ENCODE measurements around the gene STAT3. TPM values are rescaled to one million over a fixed set of nuclear protein-coding genes. Genes with fewer than 3 reads are reported as not detected.

Gene STAT3
- total and polyA plus RNA-seq, 2 of the 13 experiments (the other 11 are each of a cell fraction or from before 2014, with no cell fraction given) = 61.8 to 62.4 TPM

DNA sequence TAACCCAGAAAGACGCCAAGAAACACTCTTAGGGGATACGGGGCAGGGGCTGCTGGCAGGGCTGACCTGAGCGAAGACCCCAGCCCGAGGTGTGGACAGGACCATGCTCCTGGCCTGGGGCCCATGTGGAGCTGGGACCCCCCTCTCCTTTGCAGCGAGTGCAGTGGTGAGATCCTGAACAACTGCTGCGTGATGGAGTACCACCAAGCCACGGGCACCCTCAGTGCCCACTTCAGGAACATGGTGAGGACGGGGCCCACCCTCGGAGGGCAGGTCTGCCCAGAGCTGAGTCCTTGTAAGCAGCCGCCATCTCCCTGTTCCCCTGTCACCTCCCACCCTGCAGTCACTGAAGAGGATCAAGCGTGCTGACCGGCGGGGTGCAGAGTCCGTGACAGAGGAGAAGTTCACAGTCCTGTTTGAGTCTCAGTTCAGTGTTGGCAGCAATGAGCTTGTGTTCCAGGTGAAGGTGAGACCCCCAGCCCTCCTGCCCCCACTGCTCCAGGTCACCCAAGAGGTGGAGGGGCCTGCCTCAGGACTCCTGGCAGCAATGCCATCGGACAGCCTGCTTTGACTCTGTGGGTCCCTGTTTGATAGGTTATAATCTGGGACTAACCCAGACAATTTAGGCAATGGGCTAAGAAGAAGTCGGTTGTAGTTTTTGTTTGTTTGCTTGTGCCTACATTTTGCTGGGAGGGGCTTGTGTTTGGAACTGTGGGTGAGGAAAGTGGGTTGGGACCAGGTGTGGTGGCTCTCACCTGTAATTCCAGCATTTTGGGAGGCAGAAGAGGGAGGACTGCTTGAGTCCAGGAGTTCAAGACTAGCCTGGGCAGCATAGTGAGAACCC lies 83.8 kb downstream of the STAT3 start (continued):
- TF ChIP-seq, protein P1, sequence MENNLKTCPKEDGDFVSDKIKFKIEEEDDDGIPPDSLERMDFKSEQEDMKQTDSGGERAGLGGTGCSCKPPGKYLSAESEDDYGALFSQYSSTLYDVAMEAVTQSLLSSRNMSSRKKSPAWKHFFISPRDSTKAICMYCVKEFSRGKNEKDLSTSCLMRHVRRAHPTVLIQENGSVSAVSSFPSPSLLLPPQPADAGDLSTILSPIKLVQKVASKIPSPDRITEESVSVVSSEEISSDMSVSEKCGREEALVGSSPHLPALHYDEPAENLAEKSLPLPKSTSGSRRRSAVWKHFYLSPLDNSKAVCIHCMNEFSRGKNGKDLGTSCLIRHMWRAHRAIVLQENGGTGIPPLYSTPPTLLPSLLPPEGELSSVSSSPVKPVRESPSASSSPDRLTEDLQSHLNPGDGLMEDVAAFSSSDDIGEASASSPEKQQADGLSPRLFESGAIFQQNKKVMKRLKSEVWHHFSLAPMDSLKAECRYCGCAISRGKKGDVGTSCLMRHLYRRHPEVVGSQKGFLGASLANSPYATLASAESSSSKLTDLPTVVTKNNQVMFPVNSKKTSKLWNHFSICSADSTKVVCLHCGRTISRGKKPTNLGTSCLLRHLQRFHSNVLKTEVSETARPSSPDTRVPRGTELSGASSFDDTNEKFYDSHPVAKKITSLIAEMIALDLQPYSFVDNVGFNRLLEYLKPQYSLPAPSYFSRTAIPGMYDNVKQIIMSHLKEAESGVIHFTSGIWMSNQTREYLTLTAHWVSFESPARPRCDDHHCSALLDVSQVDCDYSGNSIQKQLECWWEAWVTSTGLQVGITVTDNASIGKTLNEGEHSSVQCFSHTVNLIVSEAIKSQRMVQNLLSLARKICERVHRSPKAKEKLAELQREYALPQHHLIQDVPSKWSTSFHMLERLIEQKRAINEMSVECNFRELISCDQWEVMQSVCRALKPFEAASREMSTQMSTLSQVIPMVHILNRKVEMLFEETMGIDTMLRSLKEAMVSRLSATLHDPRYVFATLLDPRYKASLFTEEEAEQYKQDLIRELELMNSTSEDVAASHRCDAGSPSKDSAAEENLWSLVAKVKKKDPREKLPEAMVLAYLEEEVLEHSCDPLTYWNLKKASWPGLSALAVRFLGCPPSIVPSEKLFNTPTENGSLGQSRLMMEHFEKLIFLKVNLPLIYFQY (CRISPR knock-in tag; IDR thresholded peaks at IDR 0.05; ENCODE audit: borderline replicate concordance) = no peak
- TF ChIP-seq RFXAP (CRISPR knock-in tag; IDR thresholded peaks at IDR 0.05; ENCODE audit: borderline replicate concordance) (peak; percentile 65; the same call in 1 of the 2 replicates), LCORL (IDR thresholded peaks at IDR 0.05) (no peak), LCORL (CRISPR knock-in tag; IDR thresholded peaks at IDR 0.05) (peak; percentile 64), TFE3 (CRISPR knock-in tag; IDR thresholded peaks at IDR 0.05) (no peak), NONO (IDR thresholded peaks at IDR 0.05) (no peak), NONO (CRISPR knock-in tag; conservative IDR thresholded peaks at IDR 0.05) (peak; percentile 42; the same call in 1 of the 2 replicates), FOXA3 (CRISPR knock-in tag; IDR thresholded peaks at IDR 0.05) (peak; percentile 13; the same call in 1 of the 2 replicates), IKZF4 (CRISPR knock-in tag; IDR thresholded peaks at IDR 0.05; ENCODE audit: borderline replicate concordance, low read depth, not compliant biosample characterization) (peak; percentile 46), ZNF24 (IDR thresholded peaks at IDR 0.05) (no peak), ZNF567 (CRISPR knock-in tag; IDR thresholded peaks at IDR 0.05; ENCODE audit: borderline replicate concordance) (no peak), ZNF800 (CRISPR knock-in tag; IDR thresholded peaks at IDR 0.05) (0 out of 2 replicates have a peak, but pooled peaks have one; percentile 27), REPIN1 (CRISPR knock-in tag; IDR thresholded peaks at IDR 0.05; ENCODE audit: borderline replicate concordance, low read depth) (peak; percentile 56; the same call in 1 of the 2 replicates), ZNF264 (CRISPR knock-in tag; IDR thresholded peaks at IDR 0.05) (peak; percentile 63; the same call in 1 of the 2 replicates), ZNF710 (CRISPR knock-in tag; IDR thresholded peaks at IDR 0.05; ENCODE audit: borderline replicate concordance) (0 out of 2 replicates have a peak, but pooled peaks have one; percentile 46), ZNF652 (CRISPR knock-in tag; IDR thresholded peaks at IDR 0.05; ENCODE audit: borderline replicate concordance, low read depth) (no peak), ZNF143 (CRISPR knock-in tag; IDR thresholded peaks at IDR 0.05) (no peak), KDM6A (CRISPR knock-in tag; IDR thresholded peaks at IDR 0.05; ENCODE audit: low read depth) (peak; percentile 48; the same call in 1 of the 2 replicates), HNRNPH1 (optimal IDR thresholded peaks at IDR 0.05; ENCODE audit: low read depth, low read length) (no peak), ZBTB8A (CRISPR knock-in tag; IDR thresholded peaks at IDR 0.05; ENCODE audit: borderline replicate concordance, low read depth) (no peak)
